Right atrium auricular region (tissue), 2 donors: Measurements from ENCODE around the gene MYO18B. TPM values are rescaled to one million over a fixed set of nuclear protein-coding genes. Genes with fewer than 3 reads are reported as not detected.

Experiments
- DNase-seq: peaks from one replicate; pipeline ENCODE4 v3.0.0-alpha.2; 2019; ENCODE audit warnings: low spot score
- H3K27ac ChIP-seq, 2 donors: fragments of 200-600 bp; sonication (generic); 1 replicate in 1 of 2; 2 replicates in 1 of 2; pipeline ENCODE4 v1.5.1; 2016 to 2019
- H3K27me3 ChIP-seq, 2 donors: fragments of 200-600 bp; sonication (generic); one replicate each; pipeline versions ENCODE4 v1.5.1 to v1.6.0; 2017 to 2019
- H3K36me3 ChIP-seq: fragments of 200-600 bp; sonication (generic); one replicate; pipeline ENCODE4 v1.5.1; 2016
- H3K4me1 ChIP-seq, 2 donors: fragments of 200-600 bp; sonication (generic); one replicate each; pipeline versions ENCODE4 v1.5.1 to v1.6.0; 2017 to 2019
- H3K4me3 ChIP-seq, 2 donors: fragments of 200-600 bp; sonication (generic); 1 replicate in 1 of 2; 2 replicates in 1 of 2; pipeline ENCODE4 v1.5.1; 2017 to 2019; ENCODE audit warnings: mild to moderate bottlenecking in 1 of 2, moderate library complexity in 1 of 2
- H3K9me3 ChIP-seq, 2 donors: fragments of 200-600 bp; sonication (generic); one replicate each; pipeline ENCODE4 v1.5.1; 2019
- CTCF ChIP-seq, 2 donors: fragments of 200-600 bp; sonication (generic); IDR thresholded peaks; one replicate each; pipeline ENCODE4 v1.5.1; 2019; ENCODE audit warnings: antibody characterized with exemption in 2 of 2
- total RNA-seq, 2 donors: library from RNA; depleted of rRNA; stranded (reverse); fragments of >200 nt; gene quantifications; one replicate each; pipeline ENCODE4 v1.1.0, GENCODE V29; 2016

MYO18B gene
- total RNA-seq, 2 donors from 2014 or later: 119 to 247 TPM

- Histone ChIP-seq H3K4me1 (no peaks in the 10 kb centered on the region), H3K4me3 (no peak overlapping the region), H3K9me3 (no peaks in the 10 kb centered on the region), H3K27ac (no peak overlapping the region), H3K27me3 (no peaks in the 10 kb centered on the region), H3K36me3 (no peaks in the 10 kb centered on the region)
- DNase-seq: no peak
- no peak for TF ChIP-seq CTCF (IDR thresholded peaks at IDR 0.05)
Measured at GRCh38 chr22:26068571-26068970, 326.6 kb downstream of the MYO18B start.

GRCh38 chr22:26072621-26073020 lies 330.6 kb downstream of the MYO18B start:
- Histone ChIP-seq H3K4me1 (no peaks in the 10 kb centered on the region), H3K9me3 (no peaks in the 10 kb centered on the region), H3K4me3 (no peak overlapping the region), H3K27me3 (no peaks in the 10 kb centered on the region), H3K36me3 (no peaks in the 10 kb centered on the region), H3K27ac (no peak overlapping the region)
- no peak for TF ChIP-seq CTCF (IDR thresholded peaks at IDR 0.05)
- no peak for DNase-seq

- Histone ChIP-seq H3K4me1 (no peaks in the 10 kb centered on the region), H3K27ac (no peak overlapping the region), H3K9me3 (no peaks in the 10 kb centered on the region), H3K36me3 (no peaks in the 10 kb centered on the region), H3K27me3 (no peaks in the 10 kb centered on the region), H3K4me3 (no peak overlapping the region)
- no peak for DNase-seq
- no peak for TF ChIP-seq CTCF (IDR thresholded peaks at IDR 0.05)
Measured at GRCh38 chr22:26075251-26075650, 333.3 kb downstream of the MYO18B start.

- TF ChIP-seq CTCF (IDR thresholded peaks at IDR 0.05): no peak
- no peaks in the 10 kb centered on the region for H3K27me3 ChIP-seq
Measured at GRCh38 chr22:26079009-26079408, 337.0 kb downstream of the MYO18B start.

More at GRCh38 chr22:26079009-26079408, 337.0 kb downstream of the MYO18B start:
- Histone ChIP-seq H3K4me1 (no peaks in the 10 kb centered on the region), H3K36me3 (no peaks in the 10 kb centered on the region), H3K9me3 (no peaks in the 10 kb centered on the region), H3K4me3 (no peak overlapping the region), H3K27ac (no peak overlapping the region)
- no peak for DNase-seq

Other genes with a start within 250 kb of the MYO18B start
- gene GRK3, start 177.5 kb upstream of the MYO18B start, total RNA-seq: 1 to 10 TPM; 6.2 to 9.1 TPM